HEK293 (cell line): ENCODE results near the gene CACNB2.

Experiments
- CTCF ChIA-PET: fragments of 350-600 bp; formaldehyde crosslinking; extraction: SDS; loops from one replicate; lab custom pipeline; 2021; ENCODE audit warnings: antibody characterized with exemption; lab: Yijun Ruan, JAX
- POLR2A ChIA-PET: fragments of 300-600 bp; formaldehyde crosslinking; extraction: SDS; loops from one replicate; lab custom pipeline; 2020; ENCODE audit warnings: antibody characterized with exemption, inconsistent platforms; lab: Yijun Ruan, JAX
- H3K27ac ChIP-seq: fragments of 200-500 bp; sonication (Bioruptor generic); 2 replicates; pipeline ENCODE4 v1.5.1; 2014; ENCODE audit warnings: low read depth, low read length, control low read depth, inconsistent platforms; ENCODE audit errors: extremely low read depth
- H3K36me3 ChIP-seq, 2 experiments: fragments of 200-500 bp in 1 of 2; sonication (Bioruptor generic) in 1 of 2; 1 replicate in 1 of 2; 2 replicates in 1 of 2; pipeline ENCODE4 v1.5.1; 2014 to 2017; ENCODE audit warnings: inconsistent platforms in 2 of 2, low read length in 2 of 2; ENCODE audit not compliant: control insufficient read depth in 2 of 2, insufficient read depth in 1 of 2
- H3K4me1 ChIP-seq: fragments of 200-500 bp; sonication (Bioruptor generic); 2 replicates; pipeline ENCODE4 v1.5.1; 2014; ENCODE audit warnings: mild to moderate bottlenecking, low read length, inconsistent platforms; ENCODE audit not compliant: control insufficient read depth, insufficient read depth
- H3K4me3 ChIP-seq: 2 replicates; pipeline ENCODE4 v1.5.1; 2011; ENCODE audit warnings: low read depth, mild to moderate bottlenecking, control low read depth, low read length, moderate library complexity
- H3K9me3 ChIP-seq: fragments of 200-500 bp; sonication (Bioruptor generic); 2 replicates; pipeline ENCODE4 v1.5.1; 2014; ENCODE audit warnings: low read depth, low read length, inconsistent platforms; ENCODE audit not compliant: control insufficient read depth, insufficient read depth
- AEBP2 ChIP-seq: fragments of 450-650 bp; formaldehyde crosslinking; IDR thresholded peaks from 2 replicates; pipeline ENCODE4 v1.5.1; 2016; ENCODE audit warnings: missing biosample characterization, missing genetic modification characterization, borderline replicate concordance
- MZF1 ChIP-seq: fragments of 450-650 bp; formaldehyde crosslinking; IDR thresholded peaks from 2 replicates; pipeline ENCODE4 v1.5.1; 2017; ENCODE audit warnings: missing biosample characterization, missing genetic modification characterization, borderline replicate concordance
- PATZ1 ChIP-seq: fragments of 450-650 bp; formaldehyde crosslinking; IDR thresholded peaks from 2 replicates; pipeline ENCODE4 v1.5.1; 2016; ENCODE audit warnings: missing biosample characterization, missing genetic modification characterization
- PBX3 ChIP-seq: sonication (generic); formaldehyde crosslinking; IDR thresholded peaks from 2 replicates; pipeline ENCODE4 v1.8.1; 2022; ENCODE audit warnings: mild to moderate bottlenecking, moderate library complexity, missing genetic modification reagents
- SP7 ChIP-seq: fragments of 450-650 bp; formaldehyde crosslinking; IDR thresholded peaks from 2 replicates; pipeline ENCODE4 v1.5.1; 2016; ENCODE audit warnings: missing biosample characterization, missing genetic modification characterization
- ZBTB20 ChIP-seq: fragments of 450-650 bp; formaldehyde crosslinking; IDR thresholded peaks from 2 replicates; pipeline ENCODE4 v1.5.1; 2016; ENCODE audit warnings: missing biosample characterization, missing genetic modification characterization
- ZBTB21 ChIP-seq: fragments of 450-650 bp; formaldehyde crosslinking; IDR thresholded peaks from 2 replicates; pipeline ENCODE4 v1.5.1; 2017; ENCODE audit warnings: missing biosample characterization, missing genetic modification characterization
- ZFP3 ChIP-seq: fragments of 450-650 bp; formaldehyde crosslinking; IDR thresholded peaks from 2 replicates; pipeline ENCODE4 v1.5.1; 2016; ENCODE audit warnings: low read depth, missing biosample characterization, missing genetic modification characterization
- ZNF132 ChIP-seq: fragments of 450-650 bp; formaldehyde crosslinking; IDR thresholded peaks from 2 replicates; pipeline ENCODE4 v1.5.1; 2017; ENCODE audit warnings: missing biosample characterization, missing genetic modification characterization, borderline replicate concordance
- ZNF18 ChIP-seq: fragments of 450-650 bp; formaldehyde crosslinking; IDR thresholded peaks from 2 replicates; pipeline ENCODE4 v1.5.1; 2016; ENCODE audit warnings: missing biosample characterization, missing genetic modification characterization
- ZNF239 ChIP-seq: fragments of 450-650 bp; formaldehyde crosslinking; IDR thresholded peaks from 2 replicates; pipeline ENCODE4 v1.5.1; 2016; ENCODE audit warnings: missing biosample characterization, missing genetic modification characterization
- ZNF24 ChIP-seq: fragments of 450-650 bp; formaldehyde crosslinking; IDR thresholded peaks from 2 replicates; pipeline ENCODE4 v1.5.1; 2016; ENCODE audit warnings: missing biosample characterization, missing genetic modification characterization
- ZNF266 ChIP-seq: fragments of 450-650 bp; formaldehyde crosslinking; IDR thresholded peaks from 2 replicates; pipeline ENCODE4 v1.5.1; 2016; ENCODE audit warnings: missing biosample characterization, missing genetic modification characterization, low read depth
- ZNF366 ChIP-seq: fragments of 450-650 bp; formaldehyde crosslinking; conservative IDR thresholded peaks from 2 replicates; pipeline ENCODE4 v1.5.1; 2016; ENCODE audit warnings: missing biosample characterization, missing genetic modification characterization
- ZNF394 ChIP-seq: fragments of 450-650 bp; formaldehyde crosslinking; IDR thresholded peaks from 2 replicates; pipeline ENCODE4 v1.5.1; 2016; ENCODE audit warnings: missing biosample characterization, missing genetic modification characterization, mild to moderate bottlenecking, moderate library complexity, borderline replicate concordance
- ZNF416 ChIP-seq: fragments of 450-650 bp; formaldehyde crosslinking; IDR thresholded peaks from 2 replicates; pipeline ENCODE4 v1.5.1; 2016; ENCODE audit warnings: missing biosample characterization, missing genetic modification characterization
- ZNF473 ChIP-seq: fragments of 450-650 bp; formaldehyde crosslinking; IDR thresholded peaks from 2 replicates; pipeline ENCODE4 v1.5.1; 2017; ENCODE audit warnings: missing biosample characterization, missing genetic modification characterization
- ZNF549 ChIP-seq: fragments of 450-650 bp; IDR thresholded peaks from 2 replicates; pipeline ENCODE4 v1.5.1; 2018; ENCODE audit warnings: missing biosample characterization, missing genetic modification characterization, mild to moderate bottlenecking, inconsistent platforms, moderate library complexity
- TF ChIP-seq, protein P1 (sequence below): fragments of 450-650 bp; formaldehyde crosslinking; IDR thresholded peaks from 2 replicates; pipeline ENCODE4 v1.5.1; 2016; ENCODE audit warnings: missing biosample characterization, missing genetic modification characterization
- TF ChIP-seq, protein P2 (sequence below): fragments of 450-650 bp; formaldehyde crosslinking; IDR thresholded peaks from 2 replicates; pipeline ENCODE4 v1.5.1; 2016; ENCODE audit warnings: missing biosample characterization, missing genetic modification characterization, low read depth

Gene CACNB2

GRCh38 chr10:18109341-18109870 lies 30.8 kb upstream of the CACNB2 start:
- POLR2A ChIA-PET: no interaction called here
- Histone ChIP-seq H3K4me1 (no peaks in the 10 kb centered on the region), H3K27ac (no peak overlapping the region), H3K4me3 (no peak overlapping the region), H3K36me3 (no peaks in the 10 kb centered on the region), H3K9me3 (no peaks in the 10 kb centered on the region)
- CTCF ChIA-PET: interaction anchor here (0.6 kb wide), 1 partner anchor 10 kb away, joined by 4 read pairs; no protein-coding TSS in a partner anchor
- no peak for TF ChIP-seq AEBP2
- no peak for TF ChIP-seq ZNF366
- no peak for TF ChIP-seq ZNF24

- Histone ChIP-seq H3K9me3 (no peaks in the 10 kb centered on the region), H3K4me1 (no peaks in the 10 kb centered on the region), H3K4me3 (no peak overlapping the region), H3K36me3 (no peaks in the 10 kb centered on the region), H3K27ac (no peak overlapping the region)
- ChIA-PET CTCF (interaction anchor here (1.0 kb wide), 1 partner anchor 102 kb away, joined by 5 read pairs; no protein-coding TSS in a partner anchor), POLR2A (no interaction called here)
- TF ChIP-seq ZNF394 (no peak), ZNF473 (no peak), ZNF132 (tag by site-specific recombination) (no peak), PATZ1 (tag by site-specific recombination) (no peak), SP7 (tag by site-specific recombination) (no peak), ZBTB20 (no peak), PBX3 (CRISPR knock-in tag) (no peak), ZNF18 (tag by site-specific recombination) (no peak), ZBTB21 (no peak), ZNF549 (tag by site-specific recombination) (no peak), ZNF416 (tag by site-specific recombination) (no peak), ZNF266 (tag by site-specific recombination) (no peak), ZFP3 (tag by site-specific recombination) (no peak), ZNF239 (tag by site-specific recombination) (no peak), MZF1 (tag by site-specific recombination) (no peak)
- TF ChIP-seq, protein P1, sequence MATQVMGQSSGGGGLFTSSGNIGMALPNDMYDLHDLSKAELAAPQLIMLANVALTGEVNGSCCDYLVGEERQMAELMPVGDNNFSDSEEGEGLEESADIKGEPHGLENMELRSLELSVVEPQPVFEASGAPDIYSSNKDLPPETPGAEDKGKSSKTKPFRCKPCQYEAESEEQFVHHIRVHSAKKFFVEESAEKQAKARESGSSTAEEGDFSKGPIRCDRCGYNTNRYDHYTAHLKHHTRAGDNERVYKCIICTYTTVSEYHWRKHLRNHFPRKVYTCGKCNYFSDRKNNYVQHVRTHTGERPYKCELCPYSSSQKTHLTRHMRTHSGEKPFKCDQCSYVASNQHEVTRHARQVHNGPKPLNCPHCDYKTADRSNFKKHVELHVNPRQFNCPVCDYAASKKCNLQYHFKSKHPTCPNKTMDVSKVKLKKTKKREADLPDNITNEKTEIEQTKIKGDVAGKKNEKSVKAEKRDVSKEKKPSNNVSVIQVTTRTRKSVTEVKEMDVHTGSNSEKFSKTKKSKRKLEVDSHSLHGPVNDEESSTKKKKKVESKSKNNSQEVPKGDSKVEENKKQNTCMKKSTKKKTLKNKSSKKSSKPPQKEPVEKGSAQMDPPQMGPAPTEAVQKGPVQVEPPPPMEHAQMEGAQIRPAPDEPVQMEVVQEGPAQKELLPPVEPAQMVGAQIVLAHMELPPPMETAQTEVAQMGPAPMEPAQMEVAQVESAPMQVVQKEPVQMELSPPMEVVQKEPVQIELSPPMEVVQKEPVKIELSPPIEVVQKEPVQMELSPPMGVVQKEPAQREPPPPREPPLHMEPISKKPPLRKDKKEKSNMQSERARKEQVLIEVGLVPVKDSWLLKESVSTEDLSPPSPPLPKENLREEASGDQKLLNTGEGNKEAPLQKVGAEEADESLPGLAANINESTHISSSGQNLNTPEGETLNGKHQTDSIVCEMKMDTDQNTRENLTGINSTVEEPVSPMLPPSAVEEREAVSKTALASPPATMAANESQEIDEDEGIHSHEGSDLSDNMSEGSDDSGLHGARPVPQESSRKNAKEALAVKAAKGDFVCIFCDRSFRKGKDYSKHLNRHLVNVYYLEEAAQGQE: no peak
- TF ChIP-seq, protein P2, sequence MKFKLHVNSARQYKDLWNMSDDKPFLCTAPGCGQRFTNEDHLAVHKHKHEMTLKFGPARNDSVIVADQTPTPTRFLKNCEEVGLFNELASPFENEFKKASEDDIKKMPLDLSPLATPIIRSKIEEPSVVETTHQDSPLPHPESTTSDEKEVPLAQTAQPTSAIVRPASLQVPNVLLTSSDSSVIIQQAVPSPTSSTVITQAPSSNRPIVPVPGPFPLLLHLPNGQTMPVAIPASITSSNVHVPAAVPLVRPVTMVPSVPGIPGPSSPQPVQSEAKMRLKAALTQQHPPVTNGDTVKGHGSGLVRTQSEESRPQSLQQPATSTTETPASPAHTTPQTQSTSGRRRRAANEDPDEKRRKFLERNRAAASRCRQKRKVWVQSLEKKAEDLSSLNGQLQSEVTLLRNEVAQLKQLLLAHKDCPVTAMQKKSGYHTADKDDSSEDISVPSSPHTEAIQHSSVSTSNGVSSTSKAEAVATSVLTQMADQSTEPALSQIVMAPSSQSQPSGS: no peak
Measured at GRCh38 chr10:18113881-18114280, 26.3 kb upstream of the CACNB2 start.
